Upper lobe of left lung (tissue), 4 donors: ENCODE data around the gene TUBGCP2.

Experiments used
- CTCF ChIP-seq, 6 experiments: fragments of 450-650 bp in 4 of 6; fragments of 200-600 bp in 2 of 6; sonication (generic) in 2 of 6; IDR thresholded peaks; one replicate each; pipeline ENCODE4 v1.5.1; 2016 to 2019; ENCODE audit warnings: antibody characterized with exemption in 6 of 6
- POLR2AphosphoS5 ChIP-seq, 2 donors: sonication (generic); formaldehyde crosslinking; IDR thresholded peaks; one replicate each; pipeline ENCODE4 v1.5.1; 2017; ENCODE audit warnings: antibody characterized with exemption in 2 of 2

GRCh38 chr10:133235932-133236331, 72.7 kb downstream of the TUBGCP2 start:
- TF ChIP-seq CTCF (IDR thresholded peaks at IDR 0.05) (no peak), POLR2AphosphoS5 (IDR thresholded peaks at IDR 0.05) (no peak)
